Activated CD8-positive, alpha-beta memory T cell treated with anti-CD3 and anti-CD28 coated beads, Interleukin-2, amount 50 U/mL, for 24 hours (primary cell): ENCODE measurements around the gene RCN2.
"Not testable (repeated sequence)": the region's sequence is repeated elsewhere in the genome, so short reads cannot be mapped to it uniquely, and the experiment has no call there.

Source experiments
- DNase-seq: peaks from one replicate; pipeline ENCODE4 v3.0.0-alpha.2; 2020; ENCODE audit errors: extremely low read depth

Gene RCN2

GRCh38 chr15:76931397-76932134 is at the start of gene RCN2:
TSS of gene RCN2 (plus strand) at chr15:76931749. CDS start at chr15:76931842, 93 bp downstream.
- peak; percentile 73 for DNase-seq

- DNase-seq = no peak
These were observed 46.3 kb upstream of the RCN2 start for GRCh38 chr15:76885212-76885611.

GRCh38 chr15:76887280-76888141 is 44.0 kb upstream of the RCN2 start:
- DNase-seq = not testable (repeated sequence)

- not testable (repeated sequence) for DNase-seq
These were observed 38.7 kb upstream of the RCN2 start for GRCh38 chr15:76892836-76893235.

- DNase-seq = no peak
These were observed 37.4 kb upstream of the RCN2 start for GRCh38 chr15:76894174-76894573.

- no peak for DNase-seq
These were observed 33.4 kb upstream of the RCN2 start for GRCh38 chr15:76898102-76898501.

- not testable (repeated sequence) for DNase-seq
These were observed 32.2 kb upstream of the RCN2 start for GRCh38 chr15:76899176-76899930.

GRCh38 chr15:76899931-76900310 is 31.6 kb upstream of the RCN2 start:
- DNase-seq = not testable (repeated sequence)

- no peak for DNase-seq
These were observed 29.6 kb upstream of the RCN2 start for GRCh38 chr15:76901965-76902364.

GRCh38 chr15:76903251-76903681 is 28.3 kb upstream of the RCN2 start:
- DNase-seq = no peak

- DNase-seq = no peak
These were observed 27.0 kb upstream of the RCN2 start for GRCh38 chr15:76904461-76905012.

GRCh38 chr15:76905013-76905839 is 26.3 kb upstream of the RCN2 start, which contains the start of gene SCAPER:
TSS of gene SCAPER (minus strand) at chr15:76905340. CDS start at chr15:76883817, 21,523 bp downstream.
- DNase-seq = peak; percentile 82

GRCh38 chr15:76905855-76906254 is 25.7 kb upstream of the RCN2 start:
- DNase-seq = no peak

- DNase-seq = no peak
These were observed 19.1 kb upstream of the RCN2 start for GRCh38 chr15:76912430-76912829.

- DNase-seq = no peak
These were observed 17.8 kb upstream of the RCN2 start for GRCh38 chr15:76913737-76914136.

- DNase-seq = no peak
These were observed 15.2 kb upstream of the RCN2 start for GRCh38 chr15:76916369-76916768.

GRCh38 chr15:76928201-76928600 is 3.3 kb upstream of the RCN2 start:
- no peak for DNase-seq

GRCh38 chr15:76929011-76929760 is 2.4 kb upstream of the RCN2 start:
- DNase-seq = no peak

- no peak for DNase-seq
These were observed 635 bp upstream of the RCN2 start for GRCh38 chr15:76930831-76931396.
